GM21367 (cell line): ENCODE results near the gene ACAA2.
"Not testable (repeated sequence)": the region's sequence is repeated elsewhere in the genome, so short reads cannot be mapped to it uniquely, and the experiment has no call there.

Experiments
- ATAC-seq: cut with Tn5 transposase; IDR thresholded peaks from one replicate; pipeline ENCODE4 v1.9.1; 2021; ENCODE audit not compliant: unreplicated experiment

The ACAA2 gene

DNA sequence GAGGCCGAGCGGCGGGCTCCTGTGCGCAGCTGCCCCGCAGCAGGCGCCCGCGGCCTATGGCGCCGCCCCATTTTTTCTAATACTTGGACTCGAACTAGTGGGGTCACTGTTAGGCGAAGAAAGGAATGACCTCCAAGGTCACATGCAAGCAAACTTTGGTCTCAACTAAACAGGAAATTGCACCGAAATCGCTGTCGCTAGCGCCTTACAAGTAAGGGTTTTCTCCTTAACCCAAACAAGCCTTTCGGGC, 339 bp downstream of the ACAA2 start:
- peak; percentile 25 for ATAC-seq

DNA sequence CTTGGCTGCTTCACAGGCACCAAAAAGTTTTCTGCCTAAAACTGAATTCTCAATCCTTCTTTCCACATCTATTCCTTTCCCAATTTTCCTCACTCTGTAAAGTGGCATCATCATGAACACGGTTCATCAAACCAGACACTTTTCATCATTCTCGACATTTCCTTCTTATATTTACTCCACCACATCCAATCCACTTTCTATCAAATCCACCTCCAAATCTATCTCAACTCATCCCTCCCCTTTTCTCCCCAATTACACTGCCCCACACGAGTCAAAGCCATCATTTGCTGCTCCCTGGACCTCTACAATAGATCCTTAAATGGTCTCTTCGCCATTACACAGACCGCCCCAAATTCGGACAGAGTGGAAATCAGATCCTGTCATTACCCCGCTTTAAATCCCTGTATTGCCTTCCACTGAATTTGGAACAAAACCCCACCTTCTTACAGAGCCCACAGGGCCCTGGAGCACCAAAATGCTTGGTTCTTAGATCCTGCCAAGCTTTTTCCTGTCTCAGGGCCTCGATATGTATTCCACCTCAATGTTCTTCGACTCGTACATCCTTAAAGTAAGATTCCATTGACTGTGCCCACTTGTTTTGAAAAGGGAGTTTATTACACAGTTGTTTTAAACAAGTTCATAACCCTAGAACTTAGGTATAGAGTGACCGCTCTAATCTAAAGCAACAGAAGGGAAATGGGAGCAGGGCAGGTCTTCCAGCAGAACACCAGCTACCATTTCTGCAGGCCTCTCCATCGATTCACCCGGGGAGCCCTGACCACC, 856 bp downstream of the ACAA2 start:
- ATAC-seq: no peak

DNA sequence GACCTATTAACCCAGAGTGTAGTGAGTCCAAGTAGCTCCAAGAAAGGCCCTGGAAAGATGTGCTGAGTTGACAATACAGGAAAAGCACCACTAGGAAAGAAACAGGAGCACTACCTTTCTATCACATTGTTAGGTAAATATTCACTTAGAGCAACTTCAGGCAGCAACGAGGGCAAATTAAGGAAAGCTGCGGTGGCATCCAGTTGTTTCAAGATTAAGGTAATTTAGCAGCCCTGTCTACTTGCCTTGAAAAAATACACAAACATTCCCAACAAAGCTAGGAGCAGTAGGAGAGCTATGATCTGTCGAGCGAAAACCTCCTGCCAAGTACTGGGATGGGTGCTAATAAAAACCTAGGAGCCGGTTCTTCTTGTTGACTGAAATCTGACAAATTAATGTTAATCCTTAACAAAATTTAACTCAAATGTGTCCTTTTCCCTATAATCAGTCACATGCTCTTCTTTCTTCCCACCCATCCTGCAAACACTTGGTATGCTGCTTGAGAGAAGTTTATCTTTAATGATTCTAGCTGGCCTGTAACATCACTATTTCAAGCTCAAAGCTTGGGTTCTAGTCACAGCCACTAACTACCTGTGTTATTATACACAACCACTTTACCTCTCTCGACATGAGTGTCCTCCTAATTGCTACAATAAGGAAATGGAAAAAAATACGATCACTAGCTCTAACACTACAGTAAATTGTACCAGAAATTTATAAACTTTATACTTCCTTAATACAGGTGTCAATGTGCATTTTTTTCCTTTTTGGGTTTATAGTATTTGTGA, 2.0 kb downstream of the ACAA2 start:
- no peak for ATAC-seq

DNA sequence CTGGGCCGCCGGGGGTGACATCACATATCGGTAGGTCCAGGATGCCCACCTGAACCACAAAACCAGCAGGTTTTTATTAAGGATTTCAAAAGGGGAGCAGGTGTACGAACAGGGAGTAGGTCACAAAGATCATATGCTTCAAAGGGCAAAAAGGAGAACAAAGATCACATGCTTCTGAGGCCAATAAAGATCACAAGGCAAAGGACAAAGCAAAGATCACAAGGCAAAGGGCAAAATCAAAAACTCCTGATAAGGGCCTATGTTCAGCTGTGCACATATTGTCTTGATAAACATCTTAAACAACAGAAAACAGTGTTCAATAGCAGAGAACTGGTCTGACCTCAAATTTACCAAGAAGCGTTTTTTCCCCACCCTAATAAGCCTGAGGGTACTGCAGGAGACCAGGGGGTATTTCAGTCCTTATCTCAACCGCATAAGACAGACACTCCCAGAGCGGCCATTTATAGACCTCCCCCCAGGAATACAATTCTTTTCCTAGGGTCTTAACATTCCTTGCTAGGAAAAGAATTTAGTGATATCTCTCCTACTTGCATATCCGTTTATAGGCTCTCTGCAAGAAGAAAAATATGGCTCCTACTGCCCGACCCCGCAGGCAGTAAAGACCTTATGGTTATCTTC, 4.7 kb downstream of the ACAA2 start:
- ATAC-seq: not testable (repeated sequence)

DNA sequence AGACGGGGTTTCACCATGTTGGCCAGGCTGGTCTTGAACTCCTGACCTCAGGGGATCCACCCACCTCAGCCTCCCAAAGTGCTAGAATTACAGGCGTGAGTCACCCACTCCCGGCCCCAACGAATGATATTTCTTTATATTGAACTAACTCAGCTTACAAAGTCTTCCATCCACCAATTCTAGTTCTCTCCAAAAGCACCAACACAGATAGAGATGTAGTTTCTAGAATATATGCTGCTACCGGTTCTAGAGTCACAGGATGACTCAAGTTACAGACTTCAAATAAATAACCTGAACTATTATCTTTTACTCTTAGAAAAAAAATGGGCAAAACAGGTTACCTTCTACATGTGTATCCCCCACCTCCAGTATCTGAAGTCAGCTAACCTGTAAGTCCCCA, 9.2 kb downstream of the ACAA2 start:
- ATAC-seq: no peak

DNA sequence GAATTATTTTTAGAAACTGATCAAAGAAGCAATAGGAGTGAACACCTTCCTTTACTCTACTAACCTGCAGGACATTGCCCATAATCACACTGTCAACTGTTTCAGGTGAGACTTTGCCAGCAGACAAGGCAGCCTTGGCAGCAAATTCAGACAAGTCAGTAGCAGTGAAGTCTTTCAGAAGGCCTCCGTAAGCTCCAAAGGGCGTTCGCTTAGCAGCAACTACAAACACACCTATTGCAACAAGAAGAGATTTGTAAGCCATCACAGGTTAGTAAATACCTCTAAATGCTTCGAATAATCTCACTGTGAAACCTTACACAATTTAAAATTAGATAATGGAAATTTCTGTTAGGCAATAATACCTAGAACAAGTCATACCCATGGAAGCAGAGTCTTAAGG, 10.7 kb downstream of the ACAA2 start:
- no peak for ATAC-seq

DNA sequence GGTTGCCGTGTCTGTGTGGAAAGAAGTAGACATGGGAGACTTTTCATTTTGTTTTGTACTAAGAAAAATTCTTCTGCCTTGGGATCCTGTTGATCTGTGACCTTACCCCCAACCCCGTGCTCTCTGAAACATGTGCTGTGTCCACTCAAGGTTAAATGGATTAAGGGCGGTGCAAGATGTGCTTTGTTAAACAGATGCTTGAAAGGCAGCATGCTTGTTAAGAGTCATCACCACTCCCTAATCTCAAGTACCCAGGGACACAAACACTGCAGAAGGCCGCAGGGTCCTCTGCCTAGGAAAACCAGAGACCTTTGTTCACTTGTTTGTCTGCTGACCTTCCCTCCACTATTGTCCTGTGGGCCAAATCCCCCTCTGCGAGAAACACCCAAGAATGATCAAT, 12.8 kb downstream of the ACAA2 start:
- ATAC-seq: not testable (repeated sequence)

DNA sequence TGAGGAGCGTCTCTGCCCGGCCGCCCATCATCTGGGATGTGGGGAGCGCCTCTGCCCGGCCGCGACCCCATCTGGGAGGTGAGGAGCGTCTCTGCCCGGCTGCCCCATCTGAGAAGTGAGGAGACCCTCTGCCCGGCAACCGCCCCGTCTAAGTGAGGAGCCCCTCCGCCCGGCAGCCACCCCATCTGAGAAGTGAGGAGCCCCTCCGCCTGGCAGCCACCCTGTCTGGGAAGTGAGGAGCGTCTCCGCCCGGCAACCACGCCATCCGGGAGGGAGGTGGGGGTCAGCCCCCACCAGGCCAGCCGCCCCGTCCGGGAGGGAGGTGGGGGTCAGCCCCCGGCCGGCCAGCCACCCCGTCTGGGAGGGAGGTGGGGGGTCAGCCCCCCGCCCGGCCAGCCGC, 13.5 kb downstream of the ACAA2 start:
- not testable (repeated sequence) for ATAC-seq

DNA sequence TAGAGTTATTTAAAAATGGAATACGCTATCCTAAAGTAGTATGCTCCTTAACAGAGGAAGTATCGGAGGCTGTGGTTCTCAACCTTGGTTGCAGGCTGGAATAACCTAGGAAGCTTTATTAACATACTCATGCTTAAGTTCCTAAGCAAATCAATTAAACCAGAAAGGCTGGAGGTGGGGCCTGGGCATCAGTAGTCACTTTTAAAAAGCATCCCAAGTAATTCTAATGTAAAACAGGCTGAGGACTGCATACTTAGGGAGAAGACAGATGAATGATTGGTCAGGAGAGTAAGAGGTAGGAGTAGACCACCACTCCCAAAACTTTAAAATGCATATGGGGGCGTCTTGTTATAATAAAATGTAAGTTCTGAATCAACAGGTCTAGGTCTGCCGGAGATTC, 15.3 kb downstream of the ACAA2 start:
- ATAC-seq: no peak

DNA sequence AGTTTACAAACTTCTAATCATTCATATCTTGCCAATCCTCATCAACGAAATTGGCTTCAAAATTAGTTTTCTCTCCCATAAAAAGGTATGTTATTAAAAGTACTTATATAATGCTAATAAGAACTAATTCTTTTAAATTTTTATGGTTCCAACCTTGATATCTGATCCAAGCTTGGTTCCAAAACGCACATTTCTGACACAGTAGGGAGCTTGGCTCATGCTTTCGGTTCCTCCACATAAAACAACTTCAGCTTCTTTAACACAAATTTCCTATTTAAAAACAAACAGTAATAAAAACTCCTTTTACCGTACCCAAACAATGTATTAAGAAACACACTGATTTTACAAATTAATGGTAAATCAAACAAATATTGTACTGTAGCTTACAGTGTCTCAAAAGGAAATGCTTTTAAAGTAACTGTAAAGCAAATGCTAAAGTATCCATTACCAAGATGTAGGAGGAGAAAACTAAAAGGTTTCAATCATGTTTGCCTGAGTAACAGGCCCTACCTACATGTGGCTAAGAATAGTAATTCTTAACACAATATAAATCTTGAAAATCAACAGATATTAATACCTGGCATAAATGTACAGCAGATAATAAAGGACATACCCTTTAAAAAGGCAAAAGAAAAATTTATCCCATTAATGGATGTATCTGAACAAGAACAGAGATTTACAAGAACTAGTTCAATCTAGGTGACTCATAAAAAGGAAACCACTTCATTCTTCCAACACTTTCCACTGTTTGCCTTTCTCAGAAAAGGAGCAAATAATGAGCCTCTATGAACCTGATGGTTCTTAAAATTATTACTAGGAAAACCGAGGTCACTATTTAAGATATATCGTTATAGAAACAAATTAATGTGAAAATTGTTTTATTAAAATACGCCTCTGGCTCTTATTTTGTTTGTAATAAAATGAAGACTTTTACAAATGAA, 17.5 kb downstream of the ACAA2 start:
- no peak for ATAC-seq

DNA sequence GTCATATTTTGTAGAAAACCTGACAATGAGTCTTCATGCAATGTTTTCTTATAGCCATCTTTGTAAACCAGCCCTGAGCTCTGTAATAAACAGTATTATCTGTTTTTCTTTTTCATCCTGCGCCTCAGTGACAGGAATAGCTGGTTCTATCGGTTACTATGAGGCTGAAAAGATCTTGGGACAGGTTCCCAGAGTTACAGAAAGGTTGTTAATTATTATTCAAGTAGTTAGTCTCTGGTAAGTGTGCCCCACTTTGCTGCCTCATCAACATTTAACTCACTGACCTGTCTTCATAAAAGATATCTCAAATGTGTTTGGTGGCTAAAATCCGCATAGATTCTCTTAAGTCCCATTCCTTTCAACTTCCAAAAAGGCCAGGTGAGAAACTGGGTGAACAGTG, 18.6 kb downstream of the ACAA2 start:
- ATAC-seq: no peak

DNA sequence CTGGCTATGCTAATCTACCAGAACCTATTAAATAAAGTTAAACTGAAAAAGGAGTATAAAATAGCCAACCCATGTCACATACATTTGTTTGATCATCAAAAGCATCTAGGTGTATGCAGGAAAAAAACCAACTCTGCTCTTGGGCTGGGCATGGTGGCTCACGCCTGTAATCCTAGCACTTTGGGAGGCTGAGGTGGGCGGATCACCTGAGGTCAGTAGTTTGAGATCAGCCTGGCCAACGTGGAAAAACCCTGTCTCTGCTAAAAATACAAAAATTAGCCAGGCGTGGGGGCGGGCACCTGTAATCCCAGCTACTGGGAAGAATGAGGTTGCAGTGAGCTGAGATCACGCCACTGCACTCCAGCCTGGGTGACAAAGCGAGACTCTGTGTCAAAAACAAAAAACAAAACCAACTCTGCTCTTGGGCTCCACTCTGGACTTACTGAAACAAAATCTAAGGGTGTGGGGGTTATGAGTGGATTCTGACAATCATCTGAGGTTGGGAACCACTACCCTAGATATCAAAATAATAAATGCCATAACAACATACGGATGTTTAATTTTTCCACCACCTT, 23.7 kb downstream of the ACAA2 start:
- not testable (repeated sequence) for ATAC-seq

DNA sequence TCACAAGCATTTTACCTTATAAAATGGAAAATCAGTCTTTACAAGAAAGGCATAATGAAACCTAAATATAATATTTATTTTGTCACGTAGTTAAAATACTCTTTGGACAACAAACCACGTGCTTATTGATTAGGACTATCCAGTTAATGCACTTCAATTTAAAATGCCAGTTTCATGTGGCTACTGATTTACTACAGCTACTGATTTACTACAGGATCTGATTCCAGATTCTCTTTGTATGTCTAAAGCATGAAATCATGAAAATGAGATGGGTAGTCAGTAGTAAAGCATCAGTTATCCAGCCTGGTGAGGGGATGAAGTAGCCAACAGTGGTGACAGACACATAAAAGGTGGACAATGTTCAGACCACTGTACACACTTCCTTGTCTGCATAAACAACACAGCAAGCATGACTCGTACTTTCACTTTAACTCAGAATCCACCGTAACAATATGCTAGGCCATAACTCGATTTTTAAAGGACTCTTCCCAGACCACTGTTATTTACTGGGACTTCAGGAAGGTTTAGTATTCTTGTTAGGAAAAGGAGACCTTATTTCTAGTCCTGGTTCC, 24.9 kb downstream of the ACAA2 start:
- no peak for ATAC-seq

DNA sequence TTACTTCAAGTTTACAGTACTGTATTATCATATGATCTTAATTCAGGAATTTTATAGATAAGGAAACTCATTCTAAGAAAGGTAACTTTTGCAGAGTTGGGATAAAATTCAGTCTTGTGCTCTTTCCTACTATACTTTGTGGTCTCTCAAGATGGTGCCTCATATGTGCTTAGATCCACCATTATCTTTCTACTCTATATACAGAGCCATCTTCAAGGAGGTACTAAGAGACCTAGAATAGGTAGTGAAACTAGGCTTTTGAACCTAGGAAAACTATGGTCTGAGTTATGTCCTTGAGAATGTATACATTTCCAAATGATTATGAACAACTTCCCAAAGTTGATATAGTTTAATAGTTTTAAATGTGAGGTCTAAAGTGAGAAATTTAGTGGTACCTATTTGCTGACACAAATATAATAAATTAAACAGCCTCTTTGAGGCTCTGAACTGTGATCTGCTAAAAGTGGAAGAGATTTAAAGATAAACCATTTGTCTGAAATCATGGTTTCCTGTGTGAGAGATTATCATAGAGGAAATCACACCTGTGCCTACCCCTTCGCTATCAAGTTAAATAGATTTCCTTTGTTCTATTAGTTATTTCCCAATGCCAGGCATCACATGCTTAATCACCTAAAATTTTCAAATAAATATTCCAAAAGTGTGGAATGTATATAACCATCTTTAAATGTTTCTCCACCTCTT, 27.2 kb downstream of the ACAA2 start:
- ATAC-seq: no peak

DNA sequence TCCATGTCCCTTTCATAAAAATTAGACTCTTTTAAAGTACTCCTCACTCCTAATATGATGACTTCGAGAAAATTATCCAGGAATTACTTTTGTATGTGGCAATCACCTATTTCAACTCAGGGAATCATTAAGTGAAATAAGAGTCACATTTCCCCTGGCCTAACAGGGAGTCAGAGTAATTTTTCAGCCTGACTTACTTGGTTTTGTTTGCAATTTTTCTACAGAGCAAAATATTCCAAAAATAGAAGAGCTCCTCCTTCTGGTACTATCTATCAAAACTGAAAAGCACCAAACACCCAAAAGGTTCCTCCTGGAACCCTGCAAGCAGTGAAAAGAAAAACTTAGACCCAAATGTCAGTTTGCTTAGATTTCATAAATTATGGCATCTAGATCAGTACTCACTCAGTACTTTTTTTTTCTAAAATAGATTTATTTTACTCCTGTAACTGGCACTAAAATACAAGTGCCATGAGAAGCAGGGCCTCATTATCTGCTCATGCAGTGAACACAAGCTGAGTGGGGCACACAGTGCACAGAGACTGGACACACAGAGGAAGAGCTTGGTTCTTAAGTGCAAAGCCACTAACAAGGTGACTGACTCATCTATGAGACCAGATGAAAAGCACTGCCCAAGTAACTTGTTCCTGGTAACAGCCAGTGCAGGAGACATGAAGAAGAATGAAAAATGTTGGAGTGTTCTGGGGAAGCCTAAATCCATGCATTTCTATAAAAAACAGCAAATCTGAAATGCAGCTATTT, 28.7 kb downstream of the ACAA2 start:
- ATAC-seq: no peak

DNA sequence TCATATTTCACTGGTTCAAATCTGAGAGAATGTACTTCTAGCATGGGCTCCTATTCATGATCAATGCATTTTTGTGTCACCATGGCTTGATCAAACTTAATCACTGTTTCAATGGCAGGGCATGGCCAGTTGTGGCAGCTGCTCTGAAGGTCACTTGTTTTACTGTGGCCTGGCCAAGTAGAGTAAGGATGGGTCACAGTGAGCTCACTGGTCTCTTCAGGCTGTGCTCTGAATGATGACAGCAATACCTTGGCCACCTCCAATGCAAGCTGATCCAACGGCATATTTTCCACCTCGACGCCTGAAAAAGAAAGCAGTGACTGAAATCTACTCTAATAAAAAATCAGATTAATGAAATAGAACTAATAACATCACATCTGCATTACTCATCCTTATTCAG, 29.7 kb downstream of the ACAA2 start:
- ATAC-seq: not testable (repeated sequence)

DNA sequence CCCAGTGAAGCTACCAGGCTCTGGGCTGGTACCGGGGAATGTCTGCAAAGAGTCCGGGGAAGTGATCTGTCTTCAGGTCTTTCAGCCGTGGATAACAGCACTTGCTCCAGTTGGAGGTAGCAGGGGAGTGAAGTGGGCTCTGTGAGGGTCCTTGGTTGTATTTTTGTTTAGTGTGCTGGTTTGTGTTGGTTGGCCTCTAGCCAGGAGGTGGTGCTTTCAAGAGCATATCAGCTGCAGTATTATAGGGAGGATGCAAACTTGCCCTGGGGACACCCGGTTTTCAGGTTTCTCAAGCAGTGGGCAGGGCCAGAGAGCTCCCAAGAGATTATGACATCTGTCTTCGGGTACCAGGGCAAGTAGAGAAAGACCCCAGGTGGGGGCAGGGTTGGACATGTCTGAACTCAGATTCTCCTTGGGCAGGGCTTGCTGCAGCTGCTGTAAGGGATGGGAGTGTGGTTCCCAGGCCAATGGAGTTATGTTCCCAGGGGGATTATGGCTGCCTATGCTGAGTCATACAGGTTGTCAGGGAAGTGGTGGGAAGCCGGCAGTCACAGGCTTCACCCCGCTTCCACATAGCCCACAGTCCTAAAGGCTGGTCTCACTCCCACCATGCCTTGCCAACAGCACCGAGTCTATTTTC, 34.4 kb downstream of the ACAA2 start:
- ATAC-seq: no peak

DNA sequence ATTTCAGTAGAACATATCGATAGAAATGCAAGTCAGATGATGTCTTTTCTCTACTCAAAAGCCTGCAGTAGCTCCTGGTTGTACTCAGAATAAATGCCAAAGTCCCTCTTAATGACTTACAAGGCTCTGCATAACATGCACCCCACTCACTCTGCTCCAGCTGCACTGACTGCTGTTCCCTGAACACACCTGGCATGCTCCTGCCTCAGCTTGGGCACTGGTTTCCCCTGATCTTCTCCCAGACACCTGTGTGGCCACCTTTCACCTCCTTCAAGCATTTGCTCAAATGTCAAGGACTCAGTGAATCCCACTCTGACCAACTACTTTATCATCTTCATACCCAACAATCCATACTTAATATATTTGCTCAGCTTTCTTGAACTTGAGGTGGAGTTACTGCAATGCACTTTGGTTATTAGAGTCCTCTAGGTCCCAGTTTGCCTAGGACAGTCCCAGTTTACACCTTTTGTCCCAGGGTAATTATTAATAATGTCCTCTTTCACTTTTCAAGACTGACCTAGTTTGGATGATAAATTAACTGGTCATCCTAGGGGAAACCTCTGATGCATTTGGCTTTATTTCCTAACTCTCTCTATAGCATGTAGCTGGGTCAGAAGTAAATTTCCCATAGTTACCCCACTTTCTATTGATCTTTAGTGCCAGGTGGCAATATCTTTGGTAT, 44.1 kb downstream of the ACAA2 start:
- ATAC-seq: no peak
